Breast epithelium (tissue), 4 donors: ENCODE results near the gene CD1B. TPM values are rescaled to one million over a fixed set of nuclear protein-coding genes. Genes with fewer than 3 reads are reported as not detected.
"Not testable (repeated sequence)": the region's sequence is repeated elsewhere in the genome, so short reads cannot be mapped to it uniquely, and the experiment has no call there.

Experiments
- DNase-seq, 2 donors: peaks; one replicate each; pipeline ENCODE4 v3.0.0-alpha.2; 2019; ENCODE audit warnings: low spot score in 2 of 2
- H3K27ac ChIP-seq, 2 donors: fragments of 200-600 bp; sonication (generic) in 1 of 2; one replicate each; pipeline ENCODE4 v1.5.1; 2016 to 2019; ENCODE audit warnings: mild to moderate bottlenecking in 1 of 2
- H3K27me3 ChIP-seq, 2 donors: fragments of 200-600 bp; sonication (generic) in 1 of 2; one replicate each; pipeline versions ENCODE4 v1.5.1 to v1.6.0; 2017 to 2019; ENCODE audit warnings: control low read depth in 1 of 2, mild to moderate bottlenecking in 1 of 2
- H3K36me3 ChIP-seq: fragments of 200-600 bp; one replicate; pipeline ENCODE4 v1.5.1; 2019
- H3K4me1 ChIP-seq, 2 donors: fragments of 200-600 bp; sonication (generic); one replicate each; pipeline ENCODE4 v1.5.1; 2016 to 2019; ENCODE audit warnings: control low read depth in 1 of 2
- H3K4me3 ChIP-seq, 3 donors: fragments of 200-600 bp; sonication (generic); 1 replicate in 2 of 3; 2 replicates in 1 of 3; pipeline ENCODE4 v1.5.1; 2016 to 2019; ENCODE audit warnings: mild to moderate bottlenecking in 3 of 3, moderate library complexity in 2 of 3
- H3K9me3 ChIP-seq, 2 donors: fragments of 200-600 bp; sonication (generic) in 1 of 2; one replicate each; pipeline ENCODE4 v1.5.1; 2016 to 2019; ENCODE audit warnings: control low read depth in 1 of 2
- POLR2A ChIP-seq: fragments of 450-650 bp; IDR thresholded peaks from one replicate; pipeline ENCODE4 v1.6.1; 2016; ENCODE audit warnings: antibody characterized with exemption, mild to moderate bottlenecking, moderate library complexity
- POLR2AphosphoS5 ChIP-seq, 3 donors: sonication (generic); formaldehyde crosslinking; IDR thresholded peaks; one replicate each; pipeline ENCODE4 v1.6.1; 2017; ENCODE audit warnings: antibody characterized with exemption in 3 of 3
- intact Hi-C: fragments of 100-400 bp; cut with DNase I; formaldehyde crosslinking; loops from one replicate; pipeline ENCODE4 v1.15.1; 2023; ENCODE audit warnings: low total_unique reads
- total RNA-seq, 3 donors: library from RNA; depleted of rRNA; stranded (reverse); fragments of >200 nt; gene quantifications; one replicate each; pipeline ENCODE4 v1.1.0, GENCODE V29; 2016
- TF ChIP-seq, protein P1 (sequence below), 3 donors: fragments of 450-650 bp; IDR thresholded peaks; one replicate each; pipeline ENCODE4 v1.5.1; 2016 to 2017; ENCODE audit warnings: antibody characterized with exemption in 3 of 3, mild to moderate bottlenecking in 3 of 3, moderate library complexity in 3 of 3

Gene CD1B
- total RNA-seq, 3 donors from 2014 or later: not detected

DNA sequence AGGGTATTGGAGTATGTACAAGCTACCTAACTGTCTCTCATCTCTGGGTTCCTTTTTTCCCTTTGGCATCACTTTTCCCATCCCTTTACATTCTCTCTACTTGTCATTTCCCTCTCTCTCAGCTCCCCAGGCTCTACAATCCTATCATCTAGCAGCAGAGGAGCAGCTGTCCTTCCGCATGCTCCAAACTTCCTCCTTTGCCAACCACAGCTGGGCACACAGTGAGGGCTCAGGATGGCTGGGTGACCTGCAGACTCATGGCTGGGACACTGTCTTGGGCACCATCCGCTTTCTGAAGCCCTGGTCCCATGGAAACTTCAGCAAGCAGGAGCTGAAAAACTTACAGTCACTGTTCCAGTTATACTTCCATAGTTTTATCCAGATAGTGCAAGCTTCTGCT, 22.9 kb upstream of the CD1B start:
- Histone ChIP-seq H3K4me1 (no peaks in the 10 kb centered on the region), H3K9me3 (peaks cover 0 to under 1% of the 10 kb centered on the region in 2 donors), H3K27ac (no peak overlapping the region), H3K4me3 (no peak overlapping the region), H3K27me3 (no peaks in the 10 kb centered on the region), H3K36me3 (no peaks in the 10 kb centered on the region)
- TF ChIP-seq, protein P1, sequence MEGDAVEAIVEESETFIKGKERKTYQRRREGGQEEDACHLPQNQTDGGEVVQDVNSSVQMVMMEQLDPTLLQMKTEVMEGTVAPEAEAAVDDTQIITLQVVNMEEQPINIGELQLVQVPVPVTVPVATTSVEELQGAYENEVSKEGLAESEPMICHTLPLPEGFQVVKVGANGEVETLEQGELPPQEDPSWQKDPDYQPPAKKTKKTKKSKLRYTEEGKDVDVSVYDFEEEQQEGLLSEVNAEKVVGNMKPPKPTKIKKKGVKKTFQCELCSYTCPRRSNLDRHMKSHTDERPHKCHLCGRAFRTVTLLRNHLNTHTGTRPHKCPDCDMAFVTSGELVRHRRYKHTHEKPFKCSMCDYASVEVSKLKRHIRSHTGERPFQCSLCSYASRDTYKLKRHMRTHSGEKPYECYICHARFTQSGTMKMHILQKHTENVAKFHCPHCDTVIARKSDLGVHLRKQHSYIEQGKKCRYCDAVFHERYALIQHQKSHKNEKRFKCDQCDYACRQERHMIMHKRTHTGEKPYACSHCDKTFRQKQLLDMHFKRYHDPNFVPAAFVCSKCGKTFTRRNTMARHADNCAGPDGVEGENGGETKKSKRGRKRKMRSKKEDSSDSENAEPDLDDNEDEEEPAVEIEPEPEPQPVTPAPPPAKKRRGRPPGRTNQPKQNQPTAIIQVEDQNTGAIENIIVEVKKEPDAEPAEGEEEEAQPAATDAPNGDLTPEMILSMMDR (IDR thresholded peaks at IDR 0.05): no peak
- TF ChIP-seq POLR2AphosphoS5 (IDR thresholded peaks at IDR 0.05) (no peak), POLR2A (no peak)
- DNase-seq: no peak
- intact Hi-C loops: no loop called here

DNA sequence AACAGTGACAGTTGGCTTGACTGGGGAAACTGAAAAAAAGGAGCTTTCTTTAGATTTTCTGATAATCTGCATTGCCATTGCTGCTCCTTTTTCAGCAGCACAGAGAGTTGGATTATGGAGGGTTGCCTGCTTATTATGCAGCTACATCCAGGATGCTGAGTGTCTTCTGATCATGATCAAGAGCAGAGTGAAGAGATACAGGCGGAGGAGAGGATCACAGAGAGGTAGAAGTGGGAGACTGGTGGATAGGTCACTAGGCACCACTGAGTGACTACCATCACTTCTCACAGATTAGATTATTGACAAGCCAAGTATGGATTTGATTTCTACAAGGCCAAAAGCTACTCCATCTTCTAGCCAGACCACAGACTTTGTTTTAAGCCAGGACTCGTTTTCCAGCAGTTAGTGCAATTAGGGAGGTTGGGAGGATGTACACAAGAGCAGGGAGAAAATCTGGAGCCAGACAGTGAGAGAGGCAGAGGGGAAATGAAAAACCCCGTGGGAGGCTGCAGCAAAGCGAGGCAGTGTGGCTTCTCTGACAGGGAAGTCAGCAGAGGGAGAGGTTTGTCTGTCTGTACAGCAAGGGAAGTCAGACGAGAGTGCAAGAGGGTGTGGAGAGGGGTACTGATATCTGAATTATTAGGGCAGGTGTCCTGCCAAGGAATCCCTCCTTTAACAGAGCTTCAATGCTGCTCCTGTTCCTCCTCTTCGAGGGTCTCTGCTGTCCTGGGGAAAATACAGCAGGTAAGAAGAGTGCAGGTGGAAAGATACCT, 22.2 kb upstream of the CD1B start, which contains the start of gene CD1E:
TSS of gene CD1E (plus strand) at position 592 of the 773 bp plus-strand sequence. CDS start at position 687, 95 bp downstream.
- TF ChIP-seq POLR2A (no peak), POLR2AphosphoS5 (IDR thresholded peaks at IDR 0.05) (no peak)
- TF ChIP-seq, protein P1 (IDR thresholded peaks at IDR 0.05): no peak
- no peak for DNase-seq
- Histone ChIP-seq H3K27me3 (no peaks in the 10 kb centered on the region), H3K9me3 (peaks cover 0 to 6% of the 10 kb centered on the region in 2 donors), H3K4me1 (no peaks in the 10 kb centered on the region), H3K4me3 (no peak within 1 kb of the TSS), H3K36me3 (no peaks in the 10 kb centered on the region), H3K27ac (no peak within 1 kb of the TSS)
- intact Hi-C loops: no loop called here

DNA sequence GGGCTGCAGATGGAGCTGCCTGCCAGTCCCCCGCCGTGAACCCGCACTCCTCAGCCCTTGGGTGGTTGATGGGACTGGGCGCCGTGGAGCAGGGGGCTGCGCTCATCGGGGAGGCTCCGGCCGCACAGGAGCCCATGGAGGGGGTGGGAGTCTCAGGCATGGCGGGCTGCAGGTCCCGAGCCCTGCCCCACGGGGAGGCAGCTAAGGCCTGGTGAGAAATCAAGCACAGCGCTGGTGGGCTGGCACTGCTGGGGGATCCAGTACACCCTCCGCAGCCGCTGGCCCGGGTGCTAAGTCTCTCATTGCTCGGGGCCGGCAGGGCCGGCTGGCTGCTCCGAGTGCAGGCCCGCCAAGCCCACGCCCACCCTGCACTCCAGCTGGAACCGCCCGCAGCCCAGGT, 17.6 kb upstream of the CD1B start:
- H3K27ac ChIP-seq, H3K4me1 ChIP-seq, H3K4me3 ChIP-seq, intact Hi-C loops, H3K36me3 ChIP-seq, DNase-seq, H3K27me3 ChIP-seq, H3K9me3 ChIP-seq: not testable (repeated sequence)

DNA sequence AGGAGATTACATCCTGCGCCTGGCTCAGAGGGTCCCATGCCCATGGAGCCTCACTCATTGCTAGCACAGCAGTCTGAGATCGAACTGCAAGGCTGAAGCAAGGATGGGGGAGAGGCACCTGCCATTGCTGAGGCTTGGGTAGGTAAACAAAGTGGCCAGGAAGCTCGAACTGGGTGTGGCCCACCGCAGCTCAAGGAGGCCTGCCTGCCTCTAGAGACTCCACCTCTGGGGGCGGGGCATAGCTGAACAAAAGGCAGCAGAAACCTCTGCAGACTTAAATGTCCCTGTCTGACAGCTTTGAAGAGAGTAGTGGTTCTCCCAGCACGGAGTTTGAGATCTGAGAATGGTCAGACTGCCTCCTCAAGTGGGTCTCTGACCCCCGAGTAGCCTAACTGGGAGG, 5.1 kb upstream of the CD1B start:
- H3K27ac ChIP-seq, DNase-seq, intact Hi-C loops, H3K4me3 ChIP-seq, H3K4me1 ChIP-seq, H3K36me3 ChIP-seq, H3K27me3 ChIP-seq: not testable (repeated sequence)
- peaks cover 0 to 11% of the 10 kb centered on the region in 2 donors for H3K9me3 ChIP-seq

DNA sequence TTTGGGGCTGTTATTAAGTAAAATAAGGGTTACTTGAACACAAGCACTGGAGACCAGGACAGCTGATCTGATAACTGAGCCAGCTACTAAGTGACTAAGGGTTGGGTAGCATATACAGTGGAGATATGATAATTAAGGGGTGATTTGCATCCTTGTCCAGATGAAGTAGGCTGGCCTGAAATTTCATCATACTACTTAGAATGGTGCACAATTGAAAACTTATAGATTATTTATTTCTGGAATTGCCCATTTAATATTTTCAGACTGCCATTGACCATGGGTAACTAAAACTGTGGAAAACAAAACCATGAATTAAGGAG, 3.8 kb upstream of the CD1B start:
- Histone ChIP-seq H3K27me3 (no peaks in the 10 kb centered on the region), H3K9me3 (peaks cover 0 to 5% of the 10 kb centered on the region in 2 donors), H3K36me3 (no peaks in the 10 kb centered on the region), H3K27ac (no peak overlapping the region), H3K4me1 (no peaks in the 10 kb centered on the region), H3K4me3 (no peak overlapping the region)
- no peak for DNase-seq
- TF ChIP-seq, protein P1 (IDR thresholded peaks at IDR 0.05): no peak
- TF ChIP-seq POLR2A: no peak
- no peak for TF ChIP-seq POLR2AphosphoS5 (IDR thresholded peaks at IDR 0.05)
- intact Hi-C loops: no loop called here

DNA sequence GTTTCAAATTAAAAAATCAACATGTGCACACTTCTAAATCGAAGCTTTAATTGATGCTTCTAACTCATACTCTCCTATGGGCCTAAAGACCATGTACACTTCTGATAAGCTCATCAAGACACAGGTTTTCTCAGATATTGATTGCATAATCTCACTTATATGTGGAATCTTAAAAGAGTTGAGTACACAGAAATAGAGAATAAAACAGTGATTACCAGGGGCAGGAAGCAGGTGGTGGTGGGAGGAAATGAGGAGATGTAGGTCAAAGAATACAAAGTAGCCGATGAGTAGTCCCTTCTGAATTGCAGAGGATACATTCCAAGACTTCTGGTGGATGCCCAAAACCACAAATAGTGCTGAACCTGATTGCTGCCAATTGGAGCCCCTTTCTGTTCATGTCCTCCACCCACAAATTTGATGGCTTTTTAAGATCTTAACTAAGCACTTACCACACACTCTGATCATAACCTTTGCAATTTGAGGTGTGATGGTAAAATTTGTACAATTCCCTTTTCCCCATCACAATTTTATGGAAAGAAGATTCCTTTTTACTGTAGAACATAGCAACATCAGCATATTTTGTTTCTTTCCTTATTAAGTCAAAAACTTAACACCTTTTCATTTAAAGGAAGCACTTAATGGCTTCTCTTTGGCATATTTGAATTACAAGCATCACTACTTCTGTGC, 3.3 kb upstream of the CD1B start:
- intact Hi-C loops: no loop called here
- Histone ChIP-seq H3K4me3 (no peak overlapping the region), H3K9me3 (peaks cover 0 to 4% of the 10 kb centered on the region in 2 donors), H3K4me1 (no peaks in the 10 kb centered on the region), H3K27me3 (no peaks in the 10 kb centered on the region), H3K36me3 (no peaks in the 10 kb centered on the region), H3K27ac (no peak overlapping the region)
- TF ChIP-seq, protein P1 (IDR thresholded peaks at IDR 0.05): no peak
- TF ChIP-seq POLR2AphosphoS5 (IDR thresholded peaks at IDR 0.05) (no peak), POLR2A (no peak)
- DNase-seq: no peak
